Measurements from ENCODE around the gene WRAP53. TPM values are rescaled to one million over a fixed set of nuclear protein-coding genes. Genes with fewer than 3 reads are reported as not detected.

Gene WRAP53
- total and polyA plus RNA-seq, 2 of the 13 experiments (the other 11 are each of a cell fraction or from before 2014, with no cell fraction given): 7.0 to 19.5 TPM

DNA sequence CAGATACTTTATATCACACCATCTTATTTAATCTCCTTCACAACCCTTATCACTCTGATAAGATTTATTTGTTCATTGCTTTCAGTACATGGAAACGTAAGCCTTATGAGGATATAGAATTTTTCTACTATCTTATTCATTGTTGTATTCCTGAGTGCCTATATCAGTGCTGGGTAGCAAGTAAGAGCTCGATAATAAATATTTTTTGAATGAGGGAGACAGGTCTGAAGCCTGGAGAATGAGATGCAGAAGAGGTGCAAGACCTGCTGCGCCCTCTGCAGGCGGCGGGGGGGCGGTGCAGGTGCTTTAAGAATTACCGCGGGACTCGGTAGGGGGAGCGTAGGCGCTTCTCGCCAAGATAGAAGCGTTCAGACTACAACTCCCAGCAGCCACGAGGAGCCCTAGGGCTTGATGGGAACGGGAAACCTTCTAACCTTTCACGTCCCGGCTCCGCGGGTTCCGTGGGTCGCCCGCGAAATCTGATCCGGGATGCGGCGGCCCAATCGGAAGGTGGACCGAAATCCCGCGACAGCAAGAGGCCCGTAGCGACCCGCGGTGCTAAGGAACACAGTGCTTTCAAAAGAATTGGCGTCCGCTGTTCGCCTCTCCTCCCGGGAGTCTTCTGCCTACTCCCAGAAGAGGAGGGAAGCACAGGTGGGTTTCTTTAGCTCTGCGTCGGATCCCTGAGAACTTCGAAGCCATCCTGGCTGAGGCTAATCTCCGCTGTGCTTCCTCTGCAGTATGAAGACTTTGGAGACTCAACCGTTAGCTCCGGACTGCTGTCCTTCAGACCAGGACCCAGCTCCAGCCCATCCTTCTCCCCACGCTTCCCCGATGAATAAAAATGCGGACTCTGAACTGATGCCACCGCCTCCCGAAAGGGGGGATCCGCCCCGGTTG is at the start of gene WRAP53 (continued):
- TF ChIP-seq, protein P1, sequence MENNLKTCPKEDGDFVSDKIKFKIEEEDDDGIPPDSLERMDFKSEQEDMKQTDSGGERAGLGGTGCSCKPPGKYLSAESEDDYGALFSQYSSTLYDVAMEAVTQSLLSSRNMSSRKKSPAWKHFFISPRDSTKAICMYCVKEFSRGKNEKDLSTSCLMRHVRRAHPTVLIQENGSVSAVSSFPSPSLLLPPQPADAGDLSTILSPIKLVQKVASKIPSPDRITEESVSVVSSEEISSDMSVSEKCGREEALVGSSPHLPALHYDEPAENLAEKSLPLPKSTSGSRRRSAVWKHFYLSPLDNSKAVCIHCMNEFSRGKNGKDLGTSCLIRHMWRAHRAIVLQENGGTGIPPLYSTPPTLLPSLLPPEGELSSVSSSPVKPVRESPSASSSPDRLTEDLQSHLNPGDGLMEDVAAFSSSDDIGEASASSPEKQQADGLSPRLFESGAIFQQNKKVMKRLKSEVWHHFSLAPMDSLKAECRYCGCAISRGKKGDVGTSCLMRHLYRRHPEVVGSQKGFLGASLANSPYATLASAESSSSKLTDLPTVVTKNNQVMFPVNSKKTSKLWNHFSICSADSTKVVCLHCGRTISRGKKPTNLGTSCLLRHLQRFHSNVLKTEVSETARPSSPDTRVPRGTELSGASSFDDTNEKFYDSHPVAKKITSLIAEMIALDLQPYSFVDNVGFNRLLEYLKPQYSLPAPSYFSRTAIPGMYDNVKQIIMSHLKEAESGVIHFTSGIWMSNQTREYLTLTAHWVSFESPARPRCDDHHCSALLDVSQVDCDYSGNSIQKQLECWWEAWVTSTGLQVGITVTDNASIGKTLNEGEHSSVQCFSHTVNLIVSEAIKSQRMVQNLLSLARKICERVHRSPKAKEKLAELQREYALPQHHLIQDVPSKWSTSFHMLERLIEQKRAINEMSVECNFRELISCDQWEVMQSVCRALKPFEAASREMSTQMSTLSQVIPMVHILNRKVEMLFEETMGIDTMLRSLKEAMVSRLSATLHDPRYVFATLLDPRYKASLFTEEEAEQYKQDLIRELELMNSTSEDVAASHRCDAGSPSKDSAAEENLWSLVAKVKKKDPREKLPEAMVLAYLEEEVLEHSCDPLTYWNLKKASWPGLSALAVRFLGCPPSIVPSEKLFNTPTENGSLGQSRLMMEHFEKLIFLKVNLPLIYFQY (CRISPR knock-in tag; IDR thresholded peaks at IDR 0.05; ENCODE audit: borderline replicate concordance): peak; percentile 94; the same call in 1 of the 2 replicates
- TF ChIP-seq ZNF296 (CRISPR knock-in tag; conservative IDR thresholded peaks at IDR 0.05) (no peak), ZNF75D (CRISPR knock-in tag; IDR thresholded peaks at IDR 0.05; ENCODE audit: borderline replicate concordance) (no peak), YEATS4 (CRISPR knock-in tag; IDR thresholded peaks at IDR 0.05; ENCODE audit: borderline replicate concordance) (no peak; the same call in 1 of the 2 replicates), ESRRA (CRISPR knock-in tag; IDR thresholded peaks at IDR 0.05; ENCODE audit: low read depth) (no peak), CC2D1A (CRISPR knock-in tag; IDR thresholded peaks at IDR 0.05) (no peak), SRY (CRISPR knock-in tag; IDR thresholded peaks at IDR 0.05) (no peak), SNAPC2 (CRISPR knock-in tag; IDR thresholded peaks at IDR 0.05) (no peak), ATRX (CRISPR knock-in tag; IDR thresholded peaks at IDR 0.05; ENCODE audit: borderline replicate concordance) (no peak), ZNF883 (CRISPR knock-in tag; IDR thresholded peaks at IDR 0.05; ENCODE audit: not compliant biosample characterization) (peak; percentile 23), MYNN (CRISPR knock-in tag; IDR thresholded peaks at IDR 0.05; ENCODE audit: low read depth) (no peak), ZNF749 (CRISPR knock-in tag; IDR thresholded peaks at IDR 0.05; ENCODE audit: borderline replicate concordance) (no peak), MED13 (CRISPR knock-in tag; IDR thresholded peaks at IDR 0.05) (no peak), ZNF3 (CRISPR knock-in tag; IDR thresholded peaks at IDR 0.05) (no peak; the same call in 1 of the 2 replicates)
- TF ChIP-seq, protein P2, sequence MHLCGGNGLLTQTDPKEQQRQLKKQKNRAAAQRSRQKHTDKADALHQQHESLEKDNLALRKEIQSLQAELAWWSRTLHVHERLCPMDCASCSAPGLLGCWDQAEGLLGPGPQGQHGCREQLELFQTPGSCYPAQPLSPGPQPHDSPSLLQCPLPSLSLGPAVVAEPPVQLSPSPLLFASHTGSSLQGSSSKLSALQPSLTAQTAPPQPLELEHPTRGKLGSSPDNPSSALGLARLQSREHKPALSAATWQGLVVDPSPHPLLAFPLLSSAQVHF (CRISPR knock-in tag; IDR thresholded peaks at IDR 0.05): no peak
- TF ChIP-seq, protein P3, sequence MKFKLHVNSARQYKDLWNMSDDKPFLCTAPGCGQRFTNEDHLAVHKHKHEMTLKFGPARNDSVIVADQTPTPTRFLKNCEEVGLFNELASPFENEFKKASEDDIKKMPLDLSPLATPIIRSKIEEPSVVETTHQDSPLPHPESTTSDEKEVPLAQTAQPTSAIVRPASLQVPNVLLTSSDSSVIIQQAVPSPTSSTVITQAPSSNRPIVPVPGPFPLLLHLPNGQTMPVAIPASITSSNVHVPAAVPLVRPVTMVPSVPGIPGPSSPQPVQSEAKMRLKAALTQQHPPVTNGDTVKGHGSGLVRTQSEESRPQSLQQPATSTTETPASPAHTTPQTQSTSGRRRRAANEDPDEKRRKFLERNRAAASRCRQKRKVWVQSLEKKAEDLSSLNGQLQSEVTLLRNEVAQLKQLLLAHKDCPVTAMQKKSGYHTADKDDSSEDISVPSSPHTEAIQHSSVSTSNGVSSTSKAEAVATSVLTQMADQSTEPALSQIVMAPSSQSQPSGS (CRISPR knock-in tag; IDR thresholded peaks at IDR 0.05): no peak
- TF ChIP-seq, protein P4, sequence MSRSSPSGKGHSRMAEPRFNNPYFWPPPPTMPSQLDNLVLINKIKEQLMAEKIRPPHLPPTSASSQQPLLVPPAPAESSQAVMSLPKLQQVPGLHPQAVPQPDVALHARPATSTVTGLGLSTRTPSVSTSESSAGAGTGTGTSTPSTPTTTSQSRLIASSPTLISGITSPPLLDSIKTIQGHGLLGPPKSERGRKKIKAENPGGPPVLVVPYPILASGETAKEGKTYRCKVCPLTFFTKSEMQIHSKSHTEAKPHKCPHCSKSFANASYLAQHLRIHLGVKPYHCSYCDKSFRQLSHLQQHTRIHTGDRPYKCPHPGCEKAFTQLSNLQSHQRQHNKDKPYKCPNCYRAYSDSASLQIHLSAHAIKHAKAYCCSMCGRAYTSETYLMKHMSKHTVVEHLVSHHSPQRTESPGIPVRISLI (CRISPR knock-in tag; IDR thresholded peaks at IDR 0.05; ENCODE audit: borderline replicate concordance): no peak
- TF ChIP-seq, protein P5, sequence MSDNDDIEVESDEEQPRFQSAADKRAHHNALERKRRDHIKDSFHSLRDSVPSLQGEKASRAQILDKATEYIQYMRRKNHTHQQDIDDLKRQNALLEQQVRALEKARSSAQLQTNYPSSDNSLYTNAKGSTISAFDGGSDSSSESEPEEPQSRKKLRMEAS (IDR thresholded peaks at IDR 0.05): no peak
- TF ChIP-seq, protein P6, sequence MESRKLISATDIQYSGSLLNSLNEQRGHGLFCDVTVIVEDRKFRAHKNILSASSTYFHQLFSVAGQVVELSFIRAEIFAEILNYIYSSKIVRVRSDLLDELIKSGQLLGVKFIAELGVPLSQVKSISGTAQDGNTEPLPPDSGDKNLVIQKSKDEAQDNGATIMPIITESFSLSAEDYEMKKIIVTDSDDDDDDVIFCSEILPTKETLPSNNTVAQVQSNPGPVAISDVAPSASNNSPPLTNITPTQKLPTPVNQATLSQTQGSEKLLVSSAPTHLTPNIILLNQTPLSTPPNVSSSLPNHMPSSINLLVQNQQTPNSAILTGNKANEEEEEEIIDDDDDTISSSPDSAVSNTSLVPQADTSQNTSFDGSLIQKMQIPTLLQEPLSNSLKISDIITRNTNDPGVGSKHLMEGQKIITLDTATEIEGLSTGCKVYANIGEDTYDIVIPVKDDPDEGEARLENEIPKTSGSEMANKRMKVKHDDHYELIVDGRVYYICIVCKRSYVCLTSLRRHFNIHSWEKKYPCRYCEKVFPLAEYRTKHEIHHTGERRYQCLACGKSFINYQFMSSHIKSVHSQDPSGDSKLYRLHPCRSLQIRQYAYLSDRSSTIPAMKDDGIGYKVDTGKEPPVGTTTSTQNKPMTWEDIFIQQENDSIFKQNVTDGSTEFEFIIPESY (CRISPR knock-in tag; IDR thresholded peaks at IDR 0.05): peak; percentile 37; the same call in 1 of the 2 replicates
